Stimulated activated CD4-positive, alpha-beta T cell treated with anti-CD3 and anti-CD28 coated beads, Interleukin-2, amount 100 ng/mL, for 24 hours (primary cell): Measurements from ENCODE around the gene STUM.
"Not testable (repeated sequence)": the region's sequence is repeated elsewhere in the genome, so short reads cannot be mapped to it uniquely, and the experiment has no call there.

Experiments used
- DNase-seq, 2 donors: peaks; one replicate each; pipeline ENCODE4 v3.0.0-alpha.2; 2020

Gene STUM

GRCh38 chr1:226628612-226629155 lies 80.1 kb downstream of the STUM start:
- no peak for DNase-seq

- DNase-seq: no peak
These were observed 80.8 kb downstream of the STUM start for GRCh38 chr1:226629210-226629895.

GRCh38 chr1:226629896-226630550 lies 81.5 kb downstream of the STUM start:
- DNase-seq: no peak

GRCh38 chr1:226630592-226630991 lies 82.0 kb downstream of the STUM start:
- no peak for DNase-seq

- no peak for DNase-seq
These were observed 82.9 kb downstream of the STUM start for GRCh38 chr1:226631229-226632000.

- DNase-seq: no peak
These were observed 83.8 kb downstream of the STUM start for GRCh38 chr1:226632169-226632879.

- DNase-seq: peak in 1 of 2 donors; percentile 59
These were observed 84.4 kb downstream of the STUM start for GRCh38 chr1:226632922-226633351.

- DNase-seq: no peak
These were observed 85.1 kb downstream of the STUM start for GRCh38 chr1:226633541-226634165.

GRCh38 chr1:226634166-226634588 lies 85.6 kb downstream of the STUM start:
- DNase-seq: peak; percentile 89

GRCh38 chr1:226634611-226635246 lies 86.2 kb downstream of the STUM start:
- no peak for DNase-seq

GRCh38 chr1:226635456-226635941 lies 86.9 kb downstream of the STUM start:
- DNase-seq: peak; percentile 56 to 66

- DNase-seq: no peak
These were observed 88.2 kb downstream of the STUM start for GRCh38 chr1:226636847-226637096.

GRCh38 chr1:226637147-226637935 lies 88.8 kb downstream of the STUM start:
- DNase-seq: no peak

- DNase-seq: no peak
These were observed 89.5 kb downstream of the STUM start for GRCh38 chr1:226638001-226638601.

GRCh38 chr1:226638608-226639007 lies 90.0 kb downstream of the STUM start:
- DNase-seq: no peak

GRCh38 chr1:226639206-226639605 lies 90.6 kb downstream of the STUM start:
- not testable (repeated sequence) for DNase-seq

GRCh38 chr1:226639631-226640061 lies 91.1 kb downstream of the STUM start:
- DNase-seq: no peak

GRCh38 chr1:226640321-226641136 lies 92.0 kb downstream of the STUM start:
- DNase-seq: no peak

- no peak for DNase-seq
These were observed 93.2 kb downstream of the STUM start for GRCh38 chr1:226641671-226642231.
